22Rv1 (cell line): ENCODE results near the gene TBCCD1.
"Not testable (repeated sequence)": the region's sequence is repeated elsewhere in the genome, so short reads cannot be mapped to it uniquely, and the experiment has no call there.

Experiments
- ZFX ChIP-seq: fragments of 450-650 bp; IDR thresholded peaks from 2 replicates; pipeline ENCODE4 v1.6.1; 2017; ENCODE audit warnings: antibody characterized with exemption, borderline replicate concordance
- TF ChIP-seq, protein P1 (sequence below): fragments of 450-650 bp; IDR thresholded peaks from 2 replicates; pipeline ENCODE4 v1.5.1; 2017; ENCODE audit warnings: mild to moderate bottlenecking

DNA sequence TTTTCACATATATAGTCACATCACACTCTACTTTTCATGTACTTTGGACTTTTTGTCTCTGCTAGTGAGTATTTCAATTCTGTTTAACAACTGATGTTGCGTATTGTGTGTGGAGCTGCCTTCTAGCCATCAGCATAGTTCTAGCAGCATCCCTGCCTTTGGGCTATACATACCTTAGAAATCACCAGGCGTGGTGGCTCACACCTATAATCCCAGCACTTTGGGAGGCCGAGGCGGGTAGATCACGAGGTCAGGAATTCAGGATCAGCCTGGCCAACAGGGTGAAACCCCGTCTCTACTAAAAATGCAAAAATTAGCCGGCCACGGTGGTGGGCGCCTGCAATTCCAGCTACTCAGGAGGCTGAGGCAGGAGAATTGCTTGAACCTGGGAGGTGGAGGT is 19.1 kb upstream of the TBCCD1 start:
- TF ChIP-seq, protein P1, sequence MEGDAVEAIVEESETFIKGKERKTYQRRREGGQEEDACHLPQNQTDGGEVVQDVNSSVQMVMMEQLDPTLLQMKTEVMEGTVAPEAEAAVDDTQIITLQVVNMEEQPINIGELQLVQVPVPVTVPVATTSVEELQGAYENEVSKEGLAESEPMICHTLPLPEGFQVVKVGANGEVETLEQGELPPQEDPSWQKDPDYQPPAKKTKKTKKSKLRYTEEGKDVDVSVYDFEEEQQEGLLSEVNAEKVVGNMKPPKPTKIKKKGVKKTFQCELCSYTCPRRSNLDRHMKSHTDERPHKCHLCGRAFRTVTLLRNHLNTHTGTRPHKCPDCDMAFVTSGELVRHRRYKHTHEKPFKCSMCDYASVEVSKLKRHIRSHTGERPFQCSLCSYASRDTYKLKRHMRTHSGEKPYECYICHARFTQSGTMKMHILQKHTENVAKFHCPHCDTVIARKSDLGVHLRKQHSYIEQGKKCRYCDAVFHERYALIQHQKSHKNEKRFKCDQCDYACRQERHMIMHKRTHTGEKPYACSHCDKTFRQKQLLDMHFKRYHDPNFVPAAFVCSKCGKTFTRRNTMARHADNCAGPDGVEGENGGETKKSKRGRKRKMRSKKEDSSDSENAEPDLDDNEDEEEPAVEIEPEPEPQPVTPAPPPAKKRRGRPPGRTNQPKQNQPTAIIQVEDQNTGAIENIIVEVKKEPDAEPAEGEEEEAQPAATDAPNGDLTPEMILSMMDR = not testable (repeated sequence)
- not testable (repeated sequence) for TF ChIP-seq ZFX
